Measurements from ENCODE around the gene KCNG3. TPM values are rescaled to one million over a fixed set of nuclear protein-coding genes. Genes with fewer than 3 reads are reported as not detected.
"Not testable (repeated sequence)": the region's sequence is repeated elsewhere in the genome, so short reads cannot be mapped to it uniquely, and the experiment has no call there.

KCNG3 gene
- total RNA-seq, 6 experiments from 2014 or later, result not detected

GRCh38 chr2:42401773-42402172 lies 92.0 kb downstream of the KCNG3 start:
- H3K36me3 Mint-ChIP-seq (ENCODE audit: low read depth), result no peaks in the 10 kb centered on the region
- H3K4me3 Mint-ChIP-seq, result no peak overlapping the region
- H3K27me3 Mint-ChIP-seq (ENCODE audit: insufficient read depth), result peaks cover 9% of the 10 kb centered on the region
- no peaks in the 10 kb centered on the region for H3K4me1 Mint-ChIP-seq (ENCODE audit: low read depth)
- TF ChIP-seq, protein P1, sequence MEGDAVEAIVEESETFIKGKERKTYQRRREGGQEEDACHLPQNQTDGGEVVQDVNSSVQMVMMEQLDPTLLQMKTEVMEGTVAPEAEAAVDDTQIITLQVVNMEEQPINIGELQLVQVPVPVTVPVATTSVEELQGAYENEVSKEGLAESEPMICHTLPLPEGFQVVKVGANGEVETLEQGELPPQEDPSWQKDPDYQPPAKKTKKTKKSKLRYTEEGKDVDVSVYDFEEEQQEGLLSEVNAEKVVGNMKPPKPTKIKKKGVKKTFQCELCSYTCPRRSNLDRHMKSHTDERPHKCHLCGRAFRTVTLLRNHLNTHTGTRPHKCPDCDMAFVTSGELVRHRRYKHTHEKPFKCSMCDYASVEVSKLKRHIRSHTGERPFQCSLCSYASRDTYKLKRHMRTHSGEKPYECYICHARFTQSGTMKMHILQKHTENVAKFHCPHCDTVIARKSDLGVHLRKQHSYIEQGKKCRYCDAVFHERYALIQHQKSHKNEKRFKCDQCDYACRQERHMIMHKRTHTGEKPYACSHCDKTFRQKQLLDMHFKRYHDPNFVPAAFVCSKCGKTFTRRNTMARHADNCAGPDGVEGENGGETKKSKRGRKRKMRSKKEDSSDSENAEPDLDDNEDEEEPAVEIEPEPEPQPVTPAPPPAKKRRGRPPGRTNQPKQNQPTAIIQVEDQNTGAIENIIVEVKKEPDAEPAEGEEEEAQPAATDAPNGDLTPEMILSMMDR (IDR thresholded peaks at IDR 0.05), result no peak
- H3K27ac Mint-ChIP-seq, result no peak overlapping the region
- DNase-seq, result no peak
- no peaks in the 10 kb centered on the region for H3K9me3 Mint-ChIP-seq

- H3K9me3 Mint-ChIP-seq; H3K4me1 Mint-ChIP-seq (ENCODE audit: low read depth); DNase-seq; H3K4me3 Mint-ChIP-seq; H3K36me3 Mint-ChIP-seq (ENCODE audit: low read depth); H3K27ac Mint-ChIP-seq: not testable (repeated sequence)
- peaks cover 13% of the 10 kb centered on the region for H3K27me3 Mint-ChIP-seq (ENCODE audit: insufficient read depth)
Measured at GRCh38 chr2:42398052-42398451, 95.7 kb downstream of the KCNG3 start.

DNA sequence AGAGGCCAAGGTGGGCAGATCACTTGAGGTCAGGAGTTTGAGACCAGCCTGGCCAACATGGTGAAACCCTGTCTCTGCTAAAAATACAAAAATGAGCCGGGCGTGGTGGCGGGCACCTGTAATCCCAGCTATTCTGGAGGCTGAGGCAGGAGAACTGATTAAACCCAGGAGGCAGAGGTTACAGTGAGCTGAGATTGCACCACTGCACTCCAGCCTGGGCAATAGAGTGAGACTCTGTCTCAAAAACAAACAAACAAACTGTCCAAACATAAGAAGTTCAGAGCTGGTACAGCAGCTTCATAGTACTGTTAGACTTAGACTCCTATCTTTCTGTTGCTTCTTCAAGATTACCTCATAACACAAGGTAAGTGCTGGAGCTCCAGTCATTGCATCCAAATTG lies 100.5 kb downstream of the KCNG3 start:
- H3K9me3 Mint-ChIP-seq; H3K4me1 Mint-ChIP-seq (ENCODE audit: low read depth); H3K27ac Mint-ChIP-seq; DNase-seq; H3K4me3 Mint-ChIP-seq; H3K36me3 Mint-ChIP-seq (ENCODE audit: low read depth): not testable (repeated sequence)
- peaks cover 18% of the 10 kb centered on the region for H3K27me3 Mint-ChIP-seq (ENCODE audit: insufficient read depth)

- H3K4me1 Mint-ChIP-seq (ENCODE audit: low read depth), result no peaks in the 10 kb centered on the region
- H3K36me3 Mint-ChIP-seq (ENCODE audit: low read depth), result no peaks in the 10 kb centered on the region
- TF ChIP-seq, protein P1 (IDR thresholded peaks at IDR 0.05), result no peak
- peaks cover 19% of the 10 kb centered on the region for H3K27me3 Mint-ChIP-seq (ENCODE audit: insufficient read depth)
- no peak overlapping the region for H3K4me3 Mint-ChIP-seq
- DNase-seq, result no peak
- H3K27ac Mint-ChIP-seq, result no peak overlapping the region
- no peaks in the 10 kb centered on the region for H3K9me3 Mint-ChIP-seq
Measured at GRCh38 chr2:42392191-42392590, 101.6 kb downstream of the KCNG3 start.

Other genes with a start within 250 kb of the KCNG3 start
- gene COX7A2L, start 132.8 kb downstream of the KCNG3 start, total RNA-seq (2021; fragmentation: NEBNext Ultra II Directional; extraction: Animal tissue kit (Norgen Biotek cat#: 25700)), result 100 to 1,000 TPM; 118 to 130 (median 125) TPM
- gene MTA3, start 74.7 kb upstream of the KCNG3 start, total RNA-seq (2021; fragmentation: NEBNext Ultra II Directional; extraction: Animal tissue kit (Norgen Biotek cat#: 25700)), result 10 to 100 TPM; 26.2 to 33.4 (median 30.7) TPM